ENCODE data around the gene KCNMB1.

KCNMB1 gene

GRCh38 chr5:170347022-170347567, 42.1 kb downstream of the KCNMB1 start:
- in situ Hi-C loops (cut with HindIII; ENCODE audit: low sequenced_read_pairs): no loop called here

- in situ Hi-C loops (cut with HindIII; ENCODE audit: low sequenced_read_pairs): no loop called here
Measured at GRCh38 chr5:170345971-170346370, 43.2 kb downstream of the KCNMB1 start.

- in situ Hi-C loops (cut with HindIII; ENCODE audit: low sequenced_read_pairs): no loop called here
Measured at GRCh38 chr5:170343177-170343576, 46.0 kb downstream of the KCNMB1 start.

GRCh38 chr5:170342153-170342725, 46.9 kb downstream of the KCNMB1 start:
- in situ Hi-C loops (cut with HindIII; ENCODE audit: low sequenced_read_pairs): no loop called here

- in situ Hi-C loops (cut with HindIII; ENCODE audit: low sequenced_read_pairs): no loop called here
Measured at GRCh38 chr5:170341545-170341944, 47.6 kb downstream of the KCNMB1 start.

- in situ Hi-C loops (cut with HindIII; ENCODE audit: low sequenced_read_pairs): no loop called here
Measured at GRCh38 chr5:170339780-170340167, 49.4 kb downstream of the KCNMB1 start.

GRCh38 chr5:170338933-170339779, 50.0 kb downstream of the KCNMB1 start:
- in situ Hi-C loops (cut with HindIII; ENCODE audit: low sequenced_read_pairs): no loop called here

- in situ Hi-C loops (cut with HindIII; ENCODE audit: low sequenced_read_pairs): no loop called here
Measured at GRCh38 chr5:170338291-170338690, 50.9 kb downstream of the KCNMB1 start.

- in situ Hi-C loops (cut with HindIII; ENCODE audit: low sequenced_read_pairs): no loop called here
Measured at GRCh38 chr5:170337045-170337733, 52.0 kb downstream of the KCNMB1 start.

- in situ Hi-C loops (cut with HindIII; ENCODE audit: low sequenced_read_pairs): no loop called here
Measured at GRCh38 chr5:170336065-170336464, 53.1 kb downstream of the KCNMB1 start.

GRCh38 chr5:170334626-170335025, 54.5 kb downstream of the KCNMB1 start:
- in situ Hi-C loops (cut with HindIII; ENCODE audit: low sequenced_read_pairs): no loop called here

GRCh38 chr5:170333161-170333910, 55.8 kb downstream of the KCNMB1 start:
- in situ Hi-C loops (cut with HindIII; ENCODE audit: low sequenced_read_pairs): no loop called here

GRCh38 chr5:170332058-170332457, 57.1 kb downstream of the KCNMB1 start:
- in situ Hi-C loops (cut with HindIII; ENCODE audit: low sequenced_read_pairs): no loop called here

GRCh38 chr5:170330568-170331054, 58.6 kb downstream of the KCNMB1 start:
- in situ Hi-C loops (cut with HindIII; ENCODE audit: low sequenced_read_pairs): no loop called here

- in situ Hi-C loops (cut with HindIII; ENCODE audit: low sequenced_read_pairs): loop anchor here (5.0 kb wide), 1 partner anchor 63 kb away; no protein-coding TSS in a partner anchor
Measured at GRCh38 chr5:170329524-170329923, 59.6 kb downstream of the KCNMB1 start.

GRCh38 chr5:170327829-170328228, 61.3 kb downstream of the KCNMB1 start:
- in situ Hi-C loops (cut with HindIII; ENCODE audit: low sequenced_read_pairs): loop anchor here (5.0 kb wide), 1 partner anchor 64 kb away; no protein-coding TSS in a partner anchor

- in situ Hi-C loops (cut with HindIII; ENCODE audit: low sequenced_read_pairs): loop anchor here (5.0 kb wide), 1 partner anchor 65 kb away; no protein-coding TSS in a partner anchor
Measured at GRCh38 chr5:170327168-170327567, 62.0 kb downstream of the KCNMB1 start.
